Measurements from ENCODE around the gene ABI2. TPM values are rescaled to one million over a fixed set of nuclear protein-coding genes. Genes with fewer than 3 reads are reported as not detected.
"Not testable (repeated sequence)": the region's sequence is repeated elsewhere in the genome, so short reads cannot be mapped to it uniquely, and the experiment has no call there.

Gene ABI2
- total RNA-seq, 4 donors from 2014 or later = 10.1 to 28.4 (median 22.0) TPM

DNA sequence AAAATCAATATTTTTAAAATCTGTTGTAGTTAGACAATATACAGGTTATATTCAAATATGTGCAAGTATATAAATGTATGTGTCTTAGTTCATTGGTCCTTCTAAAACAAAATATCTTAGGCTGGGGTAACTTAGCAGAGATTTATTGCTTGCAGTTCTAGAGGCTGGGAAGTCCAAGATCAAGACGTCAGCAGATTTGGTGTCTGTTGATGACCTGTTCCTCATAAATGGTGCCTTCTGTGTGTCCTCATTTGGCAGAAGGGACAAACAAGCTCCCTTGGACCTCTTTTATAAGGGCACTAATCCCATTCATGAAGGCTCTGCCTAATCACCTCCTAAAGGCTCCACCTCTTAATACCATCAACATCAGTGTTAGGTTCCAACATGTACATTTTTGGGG, 31.3 kb downstream of the ABI2 start:
- no peak overlapping the region for H3K4me3 ChIP-seq
- H3K4me1 ChIP-seq = no peaks in the 10 kb centered on the region
- no peaks in the 10 kb centered on the region for H3K36me3 ChIP-seq
- no peaks in the 10 kb centered on the region for H3K27me3 ChIP-seq
- TF ChIP-seq, protein P1, sequence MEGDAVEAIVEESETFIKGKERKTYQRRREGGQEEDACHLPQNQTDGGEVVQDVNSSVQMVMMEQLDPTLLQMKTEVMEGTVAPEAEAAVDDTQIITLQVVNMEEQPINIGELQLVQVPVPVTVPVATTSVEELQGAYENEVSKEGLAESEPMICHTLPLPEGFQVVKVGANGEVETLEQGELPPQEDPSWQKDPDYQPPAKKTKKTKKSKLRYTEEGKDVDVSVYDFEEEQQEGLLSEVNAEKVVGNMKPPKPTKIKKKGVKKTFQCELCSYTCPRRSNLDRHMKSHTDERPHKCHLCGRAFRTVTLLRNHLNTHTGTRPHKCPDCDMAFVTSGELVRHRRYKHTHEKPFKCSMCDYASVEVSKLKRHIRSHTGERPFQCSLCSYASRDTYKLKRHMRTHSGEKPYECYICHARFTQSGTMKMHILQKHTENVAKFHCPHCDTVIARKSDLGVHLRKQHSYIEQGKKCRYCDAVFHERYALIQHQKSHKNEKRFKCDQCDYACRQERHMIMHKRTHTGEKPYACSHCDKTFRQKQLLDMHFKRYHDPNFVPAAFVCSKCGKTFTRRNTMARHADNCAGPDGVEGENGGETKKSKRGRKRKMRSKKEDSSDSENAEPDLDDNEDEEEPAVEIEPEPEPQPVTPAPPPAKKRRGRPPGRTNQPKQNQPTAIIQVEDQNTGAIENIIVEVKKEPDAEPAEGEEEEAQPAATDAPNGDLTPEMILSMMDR (IDR thresholded peaks at IDR 0.05) = no peak
- TF ChIP-seq POLR2A (IDR thresholded peaks at IDR 0.05) (no peak), POLR2AphosphoS5 (IDR thresholded peaks at IDR 0.05) (no peak), EP300 (IDR thresholded peaks at IDR 0.05) (no peak)
- no peak overlapping the region for H3K27ac ChIP-seq
- DNase-seq (ENCODE audit: low spot score in 2 of 2) = no peak
- no peaks in the 10 kb centered on the region for H3K9me3 ChIP-seq
- 91% methylated on average over 1 of the region's 1 CpG for WGBS

DNA sequence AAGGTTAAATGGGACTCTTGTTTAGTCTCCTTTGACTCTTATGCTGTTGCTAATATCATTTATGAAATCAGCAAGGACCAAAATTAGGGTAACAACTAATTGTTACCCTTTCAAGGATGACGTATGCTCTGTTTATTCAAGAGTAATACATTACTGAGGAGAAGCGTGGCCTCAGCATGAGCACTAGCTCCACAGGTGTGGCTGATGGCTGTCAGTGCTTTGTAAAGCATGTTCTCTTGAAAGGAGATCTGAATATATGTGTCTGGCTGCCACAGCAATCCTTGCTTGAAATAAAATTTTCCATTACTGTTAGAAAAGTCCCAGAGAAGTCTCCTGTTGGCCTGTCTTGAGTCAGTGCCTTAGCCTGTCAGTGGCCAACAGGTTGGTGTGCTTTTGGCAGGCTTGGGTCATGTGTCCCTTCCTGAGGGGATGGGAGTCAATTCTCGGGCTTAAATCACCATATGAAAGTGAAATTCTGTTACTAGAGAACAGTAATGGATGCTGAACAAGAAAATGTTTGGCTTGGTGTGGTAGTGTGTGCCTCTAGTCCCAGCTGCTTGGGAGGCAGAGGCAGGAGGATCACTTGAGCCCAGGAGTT, 32.7 kb downstream of the ABI2 start:
- no peak overlapping the region for H3K4me3 ChIP-seq
- H3K4me1 ChIP-seq = no peaks in the 10 kb centered on the region
- no peak for DNase-seq (ENCODE audit: low spot score in 2 of 2)
- WGBS = 94% methylated on average over 3 of the region's 3 CpGs
- no peaks in the 10 kb centered on the region for H3K9me3 ChIP-seq
- H3K36me3 ChIP-seq = no peaks in the 10 kb centered on the region
- H3K27ac ChIP-seq = no peak overlapping the region
- TF ChIP-seq, protein P1 (IDR thresholded peaks at IDR 0.05) = no peak
- TF ChIP-seq POLR2AphosphoS5 (IDR thresholded peaks at IDR 0.05) = no peak
- TF ChIP-seq EP300 (IDR thresholded peaks at IDR 0.05) = no peak
- no peak for TF ChIP-seq POLR2A (IDR thresholded peaks at IDR 0.05)
- no peaks in the 10 kb centered on the region for H3K27me3 ChIP-seq

DNA sequence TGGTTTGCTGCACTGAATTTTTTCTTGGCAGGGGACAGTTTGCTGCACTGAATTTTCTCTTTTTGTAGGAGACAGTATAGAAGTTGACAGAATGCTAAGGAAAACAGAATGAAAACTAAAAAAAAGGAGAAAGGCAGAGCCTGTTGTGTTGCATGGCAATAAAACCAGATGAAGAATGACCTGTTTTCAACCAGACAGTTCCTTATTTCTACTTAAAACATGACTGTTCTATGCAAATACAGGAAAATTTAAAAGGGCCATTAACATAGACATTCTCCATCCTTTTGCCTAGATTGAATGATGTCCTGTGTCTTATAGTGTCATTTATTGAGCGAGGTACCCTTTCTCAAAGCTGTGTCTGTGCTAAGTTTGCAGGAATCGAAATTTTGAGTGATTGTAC, 33.3 kb downstream of the ABI2 start:
- Histone ChIP-seq H3K9me3 (no peaks in the 10 kb centered on the region), H3K4me1 (no peaks in the 10 kb centered on the region), H3K27ac (no peak overlapping the region), H3K4me3 (no peak overlapping the region), H3K36me3 (no peaks in the 10 kb centered on the region), H3K27me3 (no peaks in the 10 kb centered on the region)
- 49% methylated on average over 2 of the region's 2 CpGs for WGBS
- no peak for DNase-seq (ENCODE audit: low spot score in 2 of 2)
- TF ChIP-seq EP300 (IDR thresholded peaks at IDR 0.05) (no peak), POLR2A (IDR thresholded peaks at IDR 0.05) (no peak), POLR2AphosphoS5 (IDR thresholded peaks at IDR 0.05) (no peak)
- TF ChIP-seq, protein P1 (IDR thresholded peaks at IDR 0.05) = no peak

DNA sequence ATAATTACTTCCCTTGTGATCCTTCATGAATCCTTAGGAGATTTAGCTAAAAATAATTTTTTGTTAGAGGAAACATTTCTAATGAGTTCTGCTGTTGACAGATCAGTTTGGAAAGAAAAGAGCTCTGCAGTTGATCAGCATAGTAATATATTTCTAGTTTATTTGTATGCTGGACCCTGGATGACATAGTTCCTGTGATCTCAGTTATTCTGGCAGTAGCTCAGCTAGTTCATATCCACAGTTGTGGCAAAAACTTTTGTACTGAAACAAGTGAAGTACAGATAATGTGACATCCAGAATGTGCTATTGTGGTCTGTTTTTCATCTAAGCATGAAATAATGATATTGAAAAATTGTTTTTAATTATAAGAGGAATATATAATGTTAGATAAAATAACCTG, 33.7 kb downstream of the ABI2 start:
- H3K27ac ChIP-seq = no peak overlapping the region
- no peaks in the 10 kb centered on the region for H3K36me3 ChIP-seq
- no peak overlapping the region for H3K4me3 ChIP-seq
- no peak for DNase-seq (ENCODE audit: low spot score in 2 of 2)
- no peaks in the 10 kb centered on the region for H3K9me3 ChIP-seq
- TF ChIP-seq POLR2AphosphoS5 (IDR thresholded peaks at IDR 0.05) (no peak), EP300 (IDR thresholded peaks at IDR 0.05) (no peak), POLR2A (IDR thresholded peaks at IDR 0.05) (no peak)
- TF ChIP-seq, protein P1 (IDR thresholded peaks at IDR 0.05) = no peak
- H3K27me3 ChIP-seq = no peaks in the 10 kb centered on the region
- no peaks in the 10 kb centered on the region for H3K4me1 ChIP-seq

DNA sequence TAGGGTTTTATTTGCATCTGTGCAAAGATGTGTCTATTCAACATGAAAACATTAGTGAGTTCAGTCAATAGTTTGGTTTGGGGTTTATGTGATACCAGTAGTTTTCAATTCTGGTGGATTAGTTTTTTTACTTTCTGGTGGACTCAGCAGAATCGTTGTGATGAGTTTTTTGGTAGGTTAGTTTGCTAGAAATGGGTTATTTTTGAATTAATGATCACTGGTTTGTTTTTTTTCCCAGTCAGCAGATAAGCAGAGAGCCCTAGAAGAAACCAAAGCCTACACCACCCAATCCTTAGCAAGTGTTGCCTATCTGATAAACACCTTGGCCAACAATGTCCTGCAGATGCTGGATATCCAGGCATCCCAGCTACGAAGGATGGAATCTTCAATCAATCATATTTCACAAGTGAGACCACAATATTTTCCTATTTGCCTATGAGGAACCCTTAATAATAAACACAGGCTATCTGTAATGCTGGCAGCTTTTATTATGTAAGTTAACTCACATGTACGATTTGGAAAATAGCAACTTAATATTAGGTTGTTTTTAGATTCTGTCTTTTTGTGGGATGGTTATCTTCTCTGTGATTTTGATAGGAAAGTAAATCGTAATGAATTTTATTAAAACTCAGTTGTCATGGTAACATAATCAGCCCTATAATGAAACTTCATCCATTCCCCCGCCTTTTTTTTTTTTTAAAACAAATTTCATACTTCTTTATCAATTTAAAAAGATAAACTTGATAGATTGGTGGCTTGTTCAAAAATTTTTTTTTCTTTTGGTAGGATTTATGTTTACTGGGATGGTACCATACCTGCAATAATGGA, 38.7 kb downstream of the ABI2 start:
- H3K9me3 ChIP-seq = no peaks in the 10 kb centered on the region
- 93% methylated on average over 5 of the region's 5 CpGs for WGBS
- TF ChIP-seq POLR2AphosphoS5 (IDR thresholded peaks at IDR 0.05) (no peak), EP300 (IDR thresholded peaks at IDR 0.05) (no peak), POLR2A (IDR thresholded peaks at IDR 0.05) (no peak)
- TF ChIP-seq, protein P1 (IDR thresholded peaks at IDR 0.05) = no peak
- no peaks in the 10 kb centered on the region for H3K4me1 ChIP-seq
- H3K27me3 ChIP-seq = no peaks in the 10 kb centered on the region
- DNase-seq (ENCODE audit: low spot score in 2 of 2) = no peak
- H3K4me3 ChIP-seq = no peak overlapping the region
- no peak overlapping the region for H3K27ac ChIP-seq
- no peaks in the 10 kb centered on the region for H3K36me3 ChIP-seq

DNA sequence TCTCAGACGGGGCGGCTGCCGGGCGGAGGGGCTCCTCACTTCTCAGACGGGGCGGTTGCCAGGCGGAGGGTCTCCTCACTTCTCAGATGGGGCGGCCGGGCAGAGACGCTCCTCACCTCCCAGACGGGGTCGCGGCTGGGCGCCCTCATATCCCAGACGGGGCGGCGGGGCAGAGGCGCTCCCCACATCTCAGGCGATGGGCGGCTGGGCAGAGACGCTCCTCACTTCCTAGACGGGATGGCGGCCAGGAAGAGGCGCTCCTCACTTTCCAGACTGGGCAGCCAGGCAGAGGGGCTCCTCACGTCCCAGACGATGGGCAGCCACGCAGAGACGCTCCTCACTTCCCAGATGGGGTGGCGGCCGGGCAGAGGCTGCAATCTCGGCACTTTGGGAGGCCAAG, 44.5 kb downstream of the ABI2 start:
- not testable (repeated sequence) for H3K4me3 ChIP-seq; H3K27ac ChIP-seq; H3K36me3 ChIP-seq; H3K4me1 ChIP-seq; H3K27me3 ChIP-seq; DNase-seq (ENCODE audit: low spot score in 2 of 2); H3K9me3 ChIP-seq
- WGBS = 100% methylated on average over 4 of the region's 31 CpGs
